Stimulated activated naive CD8-positive, alpha-beta T cell treated with anti-CD3 and anti-CD28 coated beads, Interleukin-15, Interleukin-2, amounts not matched to agents 100 U/mL and 50 U/mL, for 24 hours (primary cell): ENCODE results near the gene SDR42E2.
"Not testable (repeated sequence)": the region's sequence is repeated elsewhere in the genome, so short reads cannot be mapped to it uniquely, and the experiment has no call there.

Experiments used
- ATAC-seq: fragments of 150-1000 bp; cut with Tn5 transposase; one replicate; pipeline ENCODE4 v1.10.0; 2021
- DNase-seq: peaks from one replicate; pipeline ENCODE4 v3.0.0; 2021

SDR42E2 gene

DNA sequence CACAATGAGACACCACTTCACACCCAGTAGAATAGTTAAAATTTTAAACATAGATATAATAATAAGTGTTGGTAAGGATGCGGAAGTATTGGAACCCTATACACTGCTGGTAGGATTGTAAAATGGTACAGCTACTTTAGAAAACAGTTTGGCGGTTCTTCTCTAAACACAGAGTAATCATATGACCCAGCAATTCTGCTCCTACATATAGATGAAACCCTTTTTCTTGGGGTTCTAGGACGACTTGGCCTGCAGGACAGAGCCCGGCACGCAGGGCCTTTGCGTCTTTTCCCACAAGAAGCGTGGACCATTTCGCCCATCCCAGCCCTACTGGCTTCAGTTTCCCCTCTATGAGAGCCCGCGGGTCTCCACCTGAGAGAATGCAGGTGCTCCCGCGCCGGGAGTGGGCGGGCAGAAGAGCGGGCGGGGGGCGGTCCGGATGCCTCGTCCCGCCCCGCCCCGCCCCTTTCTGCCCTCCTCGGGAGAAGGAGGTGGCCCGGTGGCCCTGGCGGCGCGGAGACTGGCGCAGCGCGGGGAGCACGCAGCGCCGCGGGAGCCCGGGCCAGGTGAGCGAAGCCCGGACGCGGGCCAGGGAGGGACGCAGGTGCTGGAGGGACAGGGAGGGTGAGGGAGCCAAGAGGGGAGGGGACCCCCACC, at the start of gene SDR42E2:
SDR42E2 (plus strand) TSS at position 508 of the 657 bp plus-strand sequence. CDS start 3,077 bp downstream, outside the sequence.
- peak; percentile 43 for ATAC-seq

DNA sequence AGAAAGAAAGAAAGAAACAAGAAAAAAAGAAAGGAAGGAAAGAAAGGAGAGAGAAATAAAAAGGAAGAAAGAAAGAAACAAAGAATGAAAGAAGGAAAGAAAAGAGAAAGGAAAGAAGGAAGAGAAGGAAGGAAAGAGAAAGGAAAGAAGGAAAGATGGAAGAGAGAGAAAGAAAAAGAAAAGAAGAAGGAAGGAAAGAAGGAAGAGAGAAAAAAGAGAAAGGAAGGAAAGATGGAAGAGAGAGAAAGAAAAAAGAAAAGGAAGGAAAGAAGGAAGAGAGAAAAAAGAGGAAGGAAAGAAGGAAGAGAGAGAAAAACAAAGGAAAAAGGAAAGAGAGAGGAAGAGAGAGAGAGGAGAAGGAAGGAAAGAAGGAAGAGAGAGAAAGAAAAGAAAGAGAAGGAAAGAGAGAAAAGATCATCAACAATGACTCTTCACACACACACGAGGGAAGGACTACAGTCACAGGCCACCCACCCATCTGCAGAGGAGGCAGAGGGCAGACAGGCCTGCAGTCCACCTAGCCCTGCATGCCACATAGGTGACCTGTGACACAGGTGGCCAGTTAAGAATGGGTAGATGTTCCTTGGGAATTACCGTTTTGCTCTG, 46.1 kb upstream of the SDR42E2 start:
- no peak for DNase-seq
- ATAC-seq, result no peak

More for the DNA sequence above, at the start of gene SDR42E2:
- peak; percentile 34 for DNase-seq

DNA sequence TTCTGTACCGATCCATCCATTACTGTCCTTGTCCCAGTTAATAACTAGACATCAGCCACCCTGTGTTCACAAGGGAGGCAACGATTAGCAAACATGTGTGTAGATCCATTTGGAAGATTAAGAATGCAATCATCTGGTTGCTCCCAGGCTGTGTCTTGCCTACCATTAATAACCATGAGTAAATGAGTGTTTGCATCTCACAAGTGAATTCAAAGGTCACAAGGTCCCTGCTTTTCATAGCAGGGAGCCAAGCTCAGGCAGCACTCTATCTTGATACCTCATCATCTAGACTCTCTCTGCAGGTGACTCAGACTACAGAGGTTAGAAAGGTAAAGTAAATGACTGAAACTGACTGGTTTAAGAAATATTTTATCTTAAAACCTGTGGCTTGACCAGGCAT, 44.7 kb upstream of the SDR42E2 start:
- DNase-seq (no peak), ATAC-seq (no peak)

DNA sequence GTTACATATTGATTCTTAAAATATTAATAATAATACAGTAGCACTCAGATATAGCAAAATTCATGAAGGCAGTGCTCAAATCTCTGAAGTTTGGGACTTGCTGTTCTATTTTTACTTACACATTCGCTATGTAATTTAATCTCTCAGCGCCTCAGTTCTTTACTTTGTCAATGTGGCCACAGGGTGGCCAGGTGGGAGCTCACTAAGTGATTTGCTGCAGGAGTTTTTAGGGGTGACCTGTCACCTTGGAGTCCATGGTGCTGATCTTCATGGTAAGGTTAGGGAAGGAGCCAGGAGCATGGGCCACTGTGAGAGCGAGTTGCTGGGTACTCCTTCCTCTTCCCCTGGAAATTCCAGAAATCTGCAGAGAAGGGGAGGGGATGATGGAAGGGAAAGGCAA, 41.9 kb upstream of the SDR42E2 start:
- DNase-seq (no peak), ATAC-seq (no peak)

DNA sequence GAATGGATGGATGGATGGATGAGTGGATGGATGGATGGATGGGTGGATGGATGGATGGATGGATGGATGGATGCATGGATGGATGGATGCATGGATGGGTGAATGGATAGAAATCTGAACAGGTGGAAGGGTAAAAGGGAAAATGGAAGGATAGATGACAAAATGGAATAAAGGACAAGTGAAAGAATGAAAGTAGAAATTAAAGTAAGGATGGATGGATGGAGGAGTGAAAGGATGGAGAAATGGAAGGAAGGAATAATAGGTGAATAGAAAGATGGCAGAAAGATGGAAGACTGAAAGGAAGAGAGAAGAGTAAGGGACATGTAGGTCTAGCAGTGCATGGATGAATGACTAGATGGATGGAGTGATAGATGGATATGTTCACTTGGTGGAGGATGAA, 40.1 kb upstream of the SDR42E2 start:
- ATAC-seq (no peak), DNase-seq (no peak)

DNA sequence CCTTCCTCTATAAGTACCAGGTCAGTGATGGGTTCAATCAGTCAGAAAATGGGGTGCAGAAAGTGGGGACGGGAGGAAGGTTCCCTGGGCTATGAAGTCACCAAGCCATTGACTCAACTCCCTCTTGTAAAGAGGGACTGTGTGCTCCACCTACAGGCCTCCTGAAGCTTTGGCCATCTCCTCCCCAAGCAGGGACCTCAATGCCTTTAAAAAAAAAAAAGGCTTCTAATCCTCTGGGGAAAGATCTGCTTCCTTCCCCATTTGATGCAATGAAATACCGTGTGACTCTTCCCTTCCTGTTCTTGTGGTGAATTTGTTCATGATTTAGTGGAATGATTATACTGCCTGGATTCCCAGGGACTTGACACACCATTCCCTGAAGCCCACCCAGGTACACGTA, 39.2 kb upstream of the SDR42E2 start:
- DNase-seq (no peak), ATAC-seq (no peak)

DNA sequence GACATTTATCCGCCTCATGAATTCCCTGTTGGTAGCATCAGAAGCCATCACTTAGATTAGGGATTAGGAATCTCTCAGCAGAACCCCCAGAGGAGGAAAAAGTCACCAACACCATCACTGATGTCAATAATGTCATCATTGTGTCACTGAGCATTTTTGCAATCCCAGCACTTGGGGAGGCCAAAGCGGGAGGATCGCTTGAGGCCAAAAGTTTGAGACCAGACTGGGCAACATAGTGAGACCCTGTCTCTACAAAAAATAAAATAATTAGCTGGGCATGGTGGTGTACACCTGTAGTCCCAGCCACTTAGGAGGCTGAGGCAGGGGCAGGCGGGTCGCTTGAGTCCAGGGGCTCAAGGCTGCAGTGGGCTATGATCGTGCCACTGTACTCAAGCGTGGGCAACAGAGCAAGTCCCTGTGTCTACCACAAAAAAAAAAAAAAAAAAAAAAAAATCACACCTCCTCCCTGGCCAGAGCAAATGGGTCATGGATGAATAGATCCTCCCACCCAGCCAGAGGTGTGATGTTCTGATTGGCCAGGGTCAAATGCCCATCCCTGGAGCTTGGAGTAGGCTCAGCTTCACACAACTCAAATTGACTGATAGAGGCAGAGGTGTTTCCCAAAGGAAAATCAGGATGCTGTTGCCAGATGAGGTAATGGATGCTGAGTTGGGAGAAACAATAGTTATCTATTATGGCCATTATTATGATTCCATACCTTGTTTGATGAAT, 38.4 kb upstream of the SDR42E2 start:
- no peak for ATAC-seq
- DNase-seq, result no peak

DNA sequence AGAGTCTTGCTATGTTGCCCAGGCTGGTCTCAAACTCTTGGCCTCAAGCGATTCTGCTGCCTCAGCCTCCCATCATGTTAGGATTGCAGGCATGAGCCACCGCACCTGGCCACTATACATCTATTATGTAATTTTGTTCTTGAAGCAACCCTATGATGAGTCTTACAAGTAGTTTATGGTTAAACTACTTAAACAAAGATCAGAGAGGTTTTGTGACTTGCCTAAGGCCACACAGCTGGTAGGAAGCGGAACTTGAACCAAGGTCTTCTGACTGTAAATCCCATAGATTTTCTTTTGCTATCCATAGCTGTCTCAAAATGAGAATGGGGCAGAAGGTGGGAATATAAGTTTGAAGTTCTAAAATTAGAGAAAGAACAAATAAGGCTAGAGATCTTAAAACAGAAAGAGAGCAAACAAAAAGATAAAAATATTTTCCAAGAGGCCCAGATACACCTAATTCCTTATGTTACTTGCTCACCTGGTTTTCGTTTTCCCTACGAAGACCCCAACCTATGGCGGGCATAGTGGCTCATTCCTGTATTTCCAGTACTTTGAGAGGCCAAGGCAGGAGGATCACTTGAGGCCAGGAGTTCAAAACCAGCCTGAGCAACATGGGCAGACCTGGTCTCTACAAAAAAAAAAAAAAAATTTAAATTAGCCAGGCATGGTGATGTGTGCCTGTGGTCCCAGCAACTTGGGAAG, 37.6 kb upstream of the SDR42E2 start:
- DNase-seq (no peak), ATAC-seq (no peak)

DNA sequence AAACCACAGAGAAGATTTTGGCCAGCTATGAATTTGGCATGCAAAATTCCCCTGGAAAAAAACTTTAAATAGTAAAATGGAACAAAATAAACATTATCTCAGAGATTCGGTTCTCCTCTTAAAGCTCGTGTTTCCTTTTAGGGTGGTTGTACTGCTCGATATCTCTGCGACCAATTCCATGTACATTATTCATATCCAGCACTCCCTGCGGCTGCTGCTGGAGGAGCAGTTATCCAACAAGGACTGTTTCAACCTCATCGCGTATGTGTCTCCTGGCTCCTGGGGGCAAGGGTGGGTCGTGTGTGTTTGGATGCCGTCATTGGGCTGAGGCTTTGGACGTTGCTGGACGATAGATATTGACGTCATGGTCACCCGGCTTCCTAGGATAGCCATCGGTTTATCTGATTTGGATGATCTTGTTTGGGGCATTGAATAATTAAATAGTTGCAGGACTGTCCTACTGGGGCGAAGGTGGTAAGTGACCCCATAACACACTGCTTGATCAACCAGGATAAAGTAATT, 36.2 kb upstream of the SDR42E2 start:
- ATAC-seq, result no peak
- no peak for DNase-seq

DNA sequence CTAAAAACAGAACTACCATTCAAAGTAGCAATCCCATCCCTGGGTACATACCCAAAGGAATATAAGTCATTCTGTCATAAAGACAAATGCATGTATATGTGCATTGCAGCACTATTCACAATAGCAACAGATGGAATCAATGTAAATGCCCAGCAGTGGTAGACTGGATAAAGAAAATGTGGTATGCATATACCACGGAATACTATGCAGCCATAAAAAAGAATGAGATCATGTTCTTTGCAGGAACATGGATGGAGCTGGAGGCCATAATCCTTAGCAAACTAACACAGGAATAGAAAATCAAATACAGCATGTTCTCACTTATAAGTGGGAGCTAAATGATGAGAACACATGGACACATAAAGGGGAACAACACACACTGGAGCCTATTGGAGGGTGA, 33.8 kb upstream of the SDR42E2 start:
- not testable (repeated sequence) for ATAC-seq, DNase-seq

DNA sequence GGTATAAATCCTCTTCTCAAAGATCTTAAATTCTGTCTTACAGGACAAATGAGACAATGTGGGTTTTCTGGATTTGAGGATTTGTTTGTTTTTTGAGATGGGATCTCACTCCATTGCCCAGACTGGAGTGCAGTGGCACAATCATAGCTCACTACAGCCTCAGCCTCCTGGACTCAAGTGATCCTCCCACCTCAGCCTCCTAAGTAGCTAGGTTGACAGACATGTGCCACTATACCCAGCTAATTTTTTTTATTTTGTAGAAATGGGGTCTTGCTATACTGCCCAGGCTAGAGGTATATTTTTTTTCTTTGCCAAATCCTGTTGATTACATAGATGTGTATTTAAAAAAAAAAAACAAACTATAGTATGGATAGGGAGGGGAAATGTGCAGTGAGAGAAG, 31.8 kb upstream of the SDR42E2 start:
- ATAC-seq (no peak), DNase-seq (no peak)

DNA sequence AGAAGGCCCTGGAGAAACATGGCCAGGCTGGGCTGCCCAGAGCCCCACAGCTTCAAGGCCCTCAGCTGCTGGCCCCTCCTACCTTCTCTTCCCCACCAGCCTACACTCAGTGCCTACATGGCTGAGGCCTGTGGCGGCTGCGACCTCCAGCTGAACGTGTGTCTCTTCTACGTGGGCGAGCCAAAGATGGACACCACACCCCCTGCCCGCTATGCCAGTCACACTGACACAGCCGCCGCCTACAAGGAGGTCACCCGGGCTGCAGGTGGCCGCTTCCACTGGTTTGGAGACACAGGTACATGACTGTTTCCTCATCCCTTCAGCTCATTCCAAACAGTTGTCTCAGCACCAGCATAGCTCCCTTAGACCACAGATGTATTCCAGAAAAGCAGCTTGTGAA, 29.5 kb upstream of the SDR42E2 start:
- ATAC-seq (no peak), DNase-seq (no peak)

DNA sequence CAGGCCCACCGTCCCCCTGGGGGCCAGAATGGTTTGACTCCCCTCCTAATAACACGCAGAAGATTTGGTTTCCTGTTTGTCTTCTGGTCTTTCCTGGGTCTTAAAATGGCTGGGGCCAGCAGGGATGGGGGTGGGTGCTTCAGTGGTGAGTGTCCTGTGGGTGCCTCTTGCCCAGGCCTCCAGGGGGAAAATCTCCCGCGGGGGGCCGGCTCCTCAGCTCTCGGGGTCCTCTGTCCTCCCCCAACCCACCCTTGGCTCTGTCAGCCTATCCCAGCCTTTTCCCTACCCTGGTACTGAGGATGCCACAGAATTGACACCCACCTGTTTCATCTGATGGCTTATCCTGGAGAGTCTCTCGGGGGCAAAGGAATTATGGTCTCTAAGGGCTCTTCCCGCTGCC, 23.8 kb upstream of the SDR42E2 start:
- DNase-seq, result no peak
- no peak for ATAC-seq

DNA sequence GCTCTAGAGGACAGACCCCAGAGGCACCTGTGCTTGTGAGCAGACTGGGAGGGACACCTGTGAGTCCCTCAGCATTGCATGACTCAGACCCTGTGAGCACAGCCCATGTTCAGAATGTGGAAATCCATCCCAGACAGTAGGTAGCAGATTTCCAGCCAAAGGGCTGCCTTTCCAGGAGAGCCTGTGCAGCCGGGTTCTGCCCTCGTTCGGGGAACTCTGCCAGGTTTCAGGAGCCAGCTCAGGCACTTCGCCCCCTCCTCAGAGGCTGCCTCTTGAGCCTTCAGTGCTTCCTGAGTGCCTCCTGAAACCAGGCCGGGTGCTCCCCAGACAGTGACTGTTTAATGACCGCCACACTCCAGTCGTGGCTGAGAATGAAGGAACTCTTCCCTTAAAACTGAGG, 23.3 kb upstream of the SDR42E2 start:
- ATAC-seq (no peak), DNase-seq (no peak)

DNA sequence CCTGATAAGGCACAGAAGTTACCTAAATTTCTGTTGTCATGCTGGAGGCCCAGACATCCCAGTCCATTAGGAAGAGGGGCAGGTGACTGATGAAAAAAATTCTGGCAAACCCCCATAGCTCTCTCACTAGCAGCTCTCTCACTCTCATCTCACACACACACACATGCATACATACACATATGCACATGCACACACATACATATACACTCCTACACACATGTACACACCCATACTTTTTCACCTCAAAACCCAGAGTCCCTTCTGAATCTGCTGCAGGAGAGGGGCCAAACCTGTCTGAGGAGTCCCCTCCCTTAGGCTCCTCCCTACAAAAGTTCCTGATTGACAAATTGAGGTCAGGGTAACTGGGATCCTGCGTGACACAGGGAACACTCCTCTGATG, 22.6 kb upstream of the SDR42E2 start:
- ATAC-seq (no peak), DNase-seq (no peak)

DNA sequence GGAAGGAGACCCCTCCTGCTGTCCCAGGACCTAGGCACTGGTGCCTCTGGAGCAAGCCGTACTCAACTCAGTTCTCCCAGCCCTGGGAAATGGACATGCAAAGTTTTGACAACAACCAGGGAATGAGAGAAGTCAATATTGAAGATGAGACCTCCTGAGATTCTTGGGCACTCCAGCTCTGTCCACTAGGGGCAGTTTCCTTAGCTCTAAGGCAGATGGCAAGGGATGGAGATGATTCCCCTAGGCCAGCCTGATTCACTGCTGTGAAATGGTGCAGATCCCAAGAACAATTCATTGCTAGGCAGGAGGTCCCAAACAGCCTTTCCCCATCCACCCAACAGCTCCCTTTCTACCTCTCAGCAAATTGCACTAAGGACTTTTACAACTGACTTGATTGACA, 20.5 kb upstream of the SDR42E2 start:
- ATAC-seq (no peak), DNase-seq (no peak)

DNA sequence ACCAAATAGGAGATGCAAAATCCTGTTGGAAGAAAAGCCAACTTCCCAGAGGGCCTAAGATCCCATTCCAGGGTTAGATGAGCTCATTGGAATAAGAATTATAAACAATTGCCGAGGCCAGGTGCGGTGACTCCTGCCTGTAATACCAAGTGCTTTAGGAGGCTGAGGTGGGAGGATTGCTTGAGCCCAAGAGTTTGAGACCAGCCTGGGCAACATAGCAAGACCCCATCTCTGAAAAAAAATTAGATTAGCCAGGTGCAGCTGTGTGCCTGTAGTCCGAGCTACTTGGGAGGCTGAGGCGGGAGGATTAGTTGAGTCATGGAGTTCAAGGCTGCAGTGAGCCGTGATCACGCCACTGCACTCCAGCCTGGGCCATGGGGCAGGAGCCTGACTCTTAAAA, 17.8 kb upstream of the SDR42E2 start:
- no peak for ATAC-seq
- no peak for DNase-seq

DNA sequence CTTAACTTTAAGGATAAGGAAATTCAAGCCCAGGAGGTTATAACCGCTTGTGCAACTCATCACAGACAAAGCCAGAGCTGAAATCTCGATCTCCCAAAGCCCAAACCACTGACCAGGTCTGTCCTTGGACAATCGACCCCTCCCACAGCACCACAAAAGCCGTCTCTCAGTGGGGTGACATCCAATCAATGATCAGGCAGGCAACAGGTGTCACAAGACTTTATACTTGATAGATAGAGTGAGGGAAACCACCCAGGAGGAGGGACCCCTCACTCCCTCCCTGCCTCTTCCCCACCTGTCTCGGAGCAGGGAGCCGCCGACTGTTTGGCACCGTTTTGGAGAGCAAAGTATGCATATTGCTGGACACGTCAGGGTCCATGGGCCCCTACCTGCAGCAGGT, 14.5 kb upstream of the SDR42E2 start:
- DNase-seq, result no peak
- no peak for ATAC-seq

DNA sequence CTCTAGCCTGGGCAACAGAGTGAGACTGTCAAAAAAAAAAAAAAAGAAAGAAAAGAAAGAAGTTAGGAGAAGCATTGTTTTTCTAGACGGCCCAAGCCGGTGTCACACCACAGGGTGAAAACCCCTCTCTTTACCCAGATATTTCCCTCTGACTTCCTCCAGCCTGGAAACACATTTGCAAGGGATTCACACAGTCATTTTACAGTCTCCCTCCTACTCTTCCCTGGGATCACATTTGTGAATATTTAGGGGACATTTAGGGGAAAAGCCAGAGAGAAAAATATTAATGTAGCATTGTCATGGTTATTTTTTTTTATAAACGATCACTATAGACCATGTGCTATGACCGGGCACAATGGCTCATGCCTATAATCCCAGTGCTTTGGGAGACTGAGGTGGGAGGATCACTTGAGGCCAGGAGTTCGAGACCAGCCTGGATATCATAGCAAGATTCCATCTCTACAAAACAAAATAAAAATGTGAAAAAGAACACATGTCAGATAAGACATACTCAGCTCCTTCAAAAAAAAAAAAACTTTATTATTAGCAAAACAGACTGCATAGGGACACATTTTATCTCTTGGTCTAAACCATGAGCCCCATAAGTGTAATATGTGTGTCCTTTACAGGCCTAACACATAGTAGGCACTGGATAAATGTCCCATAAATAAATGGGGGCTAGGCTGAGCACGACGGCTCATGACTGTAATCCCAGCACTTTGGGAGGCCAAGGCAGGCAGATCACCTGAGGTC, 10.9 kb upstream of the SDR42E2 start:
- ATAC-seq, result no peak
- no peak for DNase-seq

DNA sequence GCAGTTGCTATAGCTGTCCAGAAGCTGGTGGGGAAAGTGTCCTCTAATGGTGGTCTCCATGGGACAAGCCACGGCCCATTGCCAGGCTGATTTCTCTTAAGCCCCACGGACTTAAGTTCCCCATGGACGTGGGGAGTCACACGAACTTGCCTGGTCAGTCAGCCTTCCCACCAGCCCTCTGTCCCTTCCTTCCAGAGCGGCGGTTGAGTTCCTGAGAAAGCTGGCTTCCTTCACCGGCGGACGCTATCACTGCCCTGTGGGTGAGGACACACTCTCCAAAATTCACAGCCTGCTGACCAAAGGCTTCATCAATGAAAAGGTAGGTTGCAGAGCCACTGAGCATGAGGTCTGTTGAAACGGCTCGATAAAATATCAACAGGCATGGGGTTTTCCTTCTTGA, 10.0 kb upstream of the SDR42E2 start:
- ATAC-seq (no peak), DNase-seq (no peak)

DNA sequence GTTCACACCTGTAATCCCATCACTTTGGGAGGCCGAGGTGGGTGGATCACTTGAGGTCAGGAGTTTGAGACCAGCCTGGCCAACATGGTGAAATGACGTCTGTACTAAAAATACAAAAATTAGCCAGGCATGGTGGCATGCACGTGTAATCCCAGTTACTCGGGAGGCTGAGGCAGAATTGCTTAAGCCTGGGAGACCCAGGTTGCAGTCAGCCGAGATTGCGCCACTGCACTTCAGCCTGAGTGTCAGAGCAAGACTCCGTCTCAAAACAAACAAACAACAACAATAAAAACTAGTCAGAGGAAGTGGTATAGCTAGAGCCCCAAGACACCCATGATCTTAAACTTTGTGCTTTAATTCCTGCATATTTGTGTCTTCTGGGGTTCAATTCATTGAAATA, 9.2 kb upstream of the SDR42E2 start:
- not testable (repeated sequence) for DNase-seq, ATAC-seq

DNA sequence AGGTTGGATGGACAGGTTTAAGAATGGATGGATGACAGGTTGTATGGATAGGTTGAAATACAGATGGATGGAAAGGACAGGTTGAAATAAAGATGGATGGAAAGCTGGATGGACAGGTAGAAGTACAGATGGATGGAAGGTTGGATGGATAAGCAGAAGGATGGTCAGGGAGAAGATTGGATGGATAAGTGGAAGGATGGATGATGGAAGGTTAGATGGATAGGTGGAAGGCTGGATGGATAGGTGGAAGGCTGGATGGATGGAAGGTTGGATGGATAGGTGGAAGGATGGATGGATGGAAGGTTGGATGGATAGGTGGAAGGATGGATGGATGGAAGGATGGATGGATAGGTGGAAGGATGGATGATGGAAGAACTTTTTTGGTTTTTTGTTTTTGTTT, 905 bp upstream of the SDR42E2 start:
- ATAC-seq, result no peak
- no peak for DNase-seq
